ENCODE data around the gene ARG2.

DNA sequence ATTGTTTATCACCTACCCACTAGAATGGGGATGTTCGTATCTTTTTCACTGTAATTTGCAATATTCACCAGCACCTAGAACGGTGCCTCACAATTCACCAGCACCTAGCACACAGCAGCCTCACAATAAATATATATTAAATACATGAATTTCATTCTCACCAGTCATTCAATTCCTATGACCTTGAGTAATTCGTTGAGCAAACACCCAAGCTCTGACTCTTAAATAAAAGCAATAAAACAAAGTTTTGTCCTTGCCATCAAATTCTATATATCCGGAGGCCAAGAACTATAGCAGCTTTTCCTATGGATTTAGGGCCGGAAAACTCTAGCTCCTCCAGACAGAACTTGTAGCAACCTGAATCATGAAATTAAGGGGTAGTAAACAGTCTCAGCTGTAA lies 53.7 kb downstream of the ARG2 start:
- no peak for TF ChIP-seq CTCF (IDR thresholded peaks at IDR 0.05)
- no peak for TF ChIP-seq POLR2A (IDR thresholded peaks at IDR 0.05)

Data from esophagus squamous epithelium (tissue), 4 donors.